Measurements from ENCODE around the gene S100A3.
A peak's percentile ranks its signal among the peaks of the same experiment; 100 is the strongest.

S100A3 gene

DNA sequence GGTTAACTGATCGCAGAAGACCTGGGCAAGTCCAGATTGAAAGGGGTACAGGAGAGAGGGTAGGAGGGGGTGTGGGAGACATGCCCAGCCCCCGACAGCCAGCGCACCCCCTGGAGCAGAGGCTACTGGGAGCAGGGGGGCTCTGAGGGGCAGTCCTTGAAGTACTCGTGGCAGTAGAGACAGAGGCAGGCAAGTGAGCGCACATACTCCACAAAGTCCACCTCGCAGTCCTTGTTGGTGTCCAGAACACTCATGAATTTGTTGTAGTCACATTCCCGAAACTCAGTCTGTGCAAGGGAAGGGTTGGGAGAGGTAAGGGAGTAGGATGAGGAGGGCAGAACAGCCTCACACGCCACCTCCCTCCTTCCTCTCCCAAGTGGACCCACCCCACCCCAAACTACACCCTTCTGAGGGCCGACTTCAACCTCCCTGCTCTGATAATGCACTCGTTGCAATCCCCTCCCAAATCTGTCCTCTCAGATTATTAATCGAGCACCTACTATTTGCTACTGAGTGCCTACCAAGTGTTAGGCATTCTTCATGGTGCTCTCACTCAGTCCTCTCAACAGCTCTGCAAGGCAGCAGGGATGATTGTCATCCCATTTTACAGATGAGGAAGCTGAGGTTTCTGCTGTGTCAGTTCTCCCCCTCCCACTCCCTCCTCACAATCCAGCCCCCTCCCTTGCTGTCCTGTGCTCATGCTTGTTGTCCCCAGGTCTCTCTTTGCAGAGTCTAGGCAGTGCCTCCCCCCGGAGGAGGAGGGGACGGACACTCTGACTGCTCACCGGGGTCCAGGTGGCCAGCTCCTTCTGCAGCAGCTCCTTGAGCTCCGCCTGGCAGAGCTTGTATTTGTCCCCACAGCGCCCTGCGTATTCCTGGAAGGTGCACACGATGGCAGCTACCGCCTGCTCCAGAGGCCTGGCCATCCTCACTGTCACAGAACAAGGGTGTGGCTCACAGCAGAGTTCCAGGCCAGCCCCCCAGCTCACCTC is 1.2 kb downstream of the S100A3 start:
- no peak for DNase-seq

GRCh38 chr1:153546796-153547559 is 2.1 kb downstream of the S100A3 start:
- DNase-seq: no peak

DNA sequence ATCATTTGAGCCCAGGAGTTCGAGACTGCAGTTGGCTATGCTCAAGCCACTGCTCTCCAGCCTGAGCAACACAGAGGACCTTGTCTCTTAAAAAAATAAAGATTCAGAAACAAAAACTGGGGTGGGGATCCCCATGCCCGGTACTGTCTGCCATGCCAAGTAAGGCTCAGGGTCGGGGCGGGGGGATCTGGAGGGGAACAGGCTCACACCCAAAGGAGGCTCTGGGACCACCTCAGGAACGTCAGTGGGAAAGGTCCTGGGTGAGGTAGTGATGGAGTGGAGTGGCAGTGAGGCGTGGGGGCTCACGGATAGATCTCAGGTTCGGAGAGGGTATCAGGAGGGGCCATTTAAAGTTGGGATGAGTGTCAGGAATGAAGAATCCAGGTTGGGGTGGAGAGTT is 2.7 kb downstream of the S100A3 start:
- no peak for DNase-seq

- peak; percentile 93 for DNase-seq
These were observed 3.7 kb downstream of the S100A3 start, which contains the start of gene S100A4 for GRCh38 chr1:153545067-153546055. Gene S100A4 (minus strand): TSS chr1:153545806. CDS start chr1:153544794, 1,012 bp downstream.

DNA sequence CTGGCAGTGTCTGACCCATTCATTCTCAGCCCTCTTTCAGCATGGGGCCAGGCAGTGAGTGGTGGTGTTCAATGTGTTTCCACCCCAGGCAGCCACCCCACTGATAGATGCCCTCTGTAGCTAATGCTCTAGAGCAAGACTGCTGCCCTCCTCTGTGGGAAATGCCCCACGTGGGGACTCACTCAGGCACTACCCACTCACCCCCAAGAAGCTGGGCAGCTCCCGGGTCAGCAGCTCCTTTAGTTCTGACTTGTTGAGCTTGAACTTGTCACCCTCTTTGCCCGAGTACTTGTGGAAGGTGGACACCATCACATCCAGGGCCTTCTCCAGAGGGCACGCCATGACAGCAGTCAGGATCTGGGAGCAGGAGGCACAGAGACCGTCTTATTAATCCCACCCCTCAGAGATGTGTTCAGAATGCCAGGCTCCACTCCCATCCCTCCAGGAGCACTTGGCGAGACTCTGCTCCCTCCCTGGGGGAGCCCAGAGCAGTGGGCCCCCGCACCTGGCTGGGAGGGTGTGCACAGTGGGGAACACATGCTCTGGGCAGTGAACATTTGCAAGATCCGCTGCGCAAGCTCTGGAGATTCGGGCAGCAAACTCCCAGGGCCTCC is 4.5 kb downstream of the S100A3 start:
- no peak for DNase-seq

DNA sequence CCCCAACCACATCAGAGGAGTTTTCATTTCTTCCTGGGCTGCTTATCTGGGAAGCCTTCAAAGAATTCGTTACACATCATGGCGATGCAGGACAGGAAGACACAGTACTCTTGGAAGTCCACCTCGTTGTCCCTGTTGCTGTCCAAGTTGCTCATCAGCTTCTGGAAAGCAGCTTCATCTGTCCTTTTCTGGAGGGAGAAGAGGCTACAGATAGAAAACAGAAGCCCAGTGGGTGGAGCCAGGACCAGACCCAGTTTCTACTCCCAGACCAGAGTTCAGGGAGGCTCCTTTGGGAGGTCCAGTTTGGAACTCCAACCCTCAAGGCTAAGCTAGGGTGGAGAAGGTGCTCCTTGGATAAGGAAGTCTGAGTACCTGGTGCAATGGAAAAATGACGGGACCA is 5.3 kb downstream of the S100A3 start:
- no peak for DNase-seq

DNA sequence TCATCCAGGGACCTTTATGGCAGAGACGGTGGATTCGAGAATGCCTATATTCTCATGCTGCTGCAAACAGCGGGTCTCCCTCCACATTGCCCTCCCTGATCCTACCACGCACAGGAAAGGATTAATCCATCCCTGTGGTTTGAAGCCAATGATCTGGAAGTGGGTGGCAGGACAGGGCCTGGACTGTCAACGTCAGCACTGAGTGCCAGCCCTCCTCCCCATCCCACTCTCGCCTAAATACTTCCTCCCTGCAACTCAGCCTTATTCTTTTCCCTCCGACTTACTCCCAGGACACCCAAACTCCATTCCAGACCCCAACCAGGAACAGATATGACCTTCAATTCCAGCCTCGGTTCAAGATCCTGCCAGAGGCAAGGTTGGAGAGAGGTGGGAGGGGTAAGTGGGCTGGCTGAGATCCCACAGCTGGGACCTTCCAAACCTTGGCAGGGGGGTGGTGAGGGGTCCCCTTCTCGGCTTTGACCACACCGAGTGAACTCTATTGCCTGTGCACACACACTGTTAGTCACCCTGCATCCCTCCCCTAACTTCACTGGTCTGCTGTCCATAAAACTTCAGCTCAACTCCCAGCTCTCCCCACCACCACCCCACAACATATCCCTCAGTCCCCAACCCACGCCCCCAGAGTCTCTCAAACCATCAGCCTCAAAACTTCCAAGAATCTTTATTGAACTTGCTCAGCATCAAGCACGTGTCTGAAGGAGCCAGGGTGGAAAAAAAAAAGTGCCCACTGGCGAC is 5.9 kb downstream of the S100A3 start:
- no peak for DNase-seq

- no peak for DNase-seq
These were observed 7.1 kb downstream of the S100A3 start for GRCh38 chr1:153541641-153542590.

GRCh38 chr1:153540394-153541361 is 8.4 kb downstream of the S100A3 start, which contains the start of gene S100A5:
Gene S100A5 (minus strand): TSS chr1:153540934. CDS start chr1:153540191, 743 bp downstream.
- peak; percentile 78 for DNase-seq

DNA sequence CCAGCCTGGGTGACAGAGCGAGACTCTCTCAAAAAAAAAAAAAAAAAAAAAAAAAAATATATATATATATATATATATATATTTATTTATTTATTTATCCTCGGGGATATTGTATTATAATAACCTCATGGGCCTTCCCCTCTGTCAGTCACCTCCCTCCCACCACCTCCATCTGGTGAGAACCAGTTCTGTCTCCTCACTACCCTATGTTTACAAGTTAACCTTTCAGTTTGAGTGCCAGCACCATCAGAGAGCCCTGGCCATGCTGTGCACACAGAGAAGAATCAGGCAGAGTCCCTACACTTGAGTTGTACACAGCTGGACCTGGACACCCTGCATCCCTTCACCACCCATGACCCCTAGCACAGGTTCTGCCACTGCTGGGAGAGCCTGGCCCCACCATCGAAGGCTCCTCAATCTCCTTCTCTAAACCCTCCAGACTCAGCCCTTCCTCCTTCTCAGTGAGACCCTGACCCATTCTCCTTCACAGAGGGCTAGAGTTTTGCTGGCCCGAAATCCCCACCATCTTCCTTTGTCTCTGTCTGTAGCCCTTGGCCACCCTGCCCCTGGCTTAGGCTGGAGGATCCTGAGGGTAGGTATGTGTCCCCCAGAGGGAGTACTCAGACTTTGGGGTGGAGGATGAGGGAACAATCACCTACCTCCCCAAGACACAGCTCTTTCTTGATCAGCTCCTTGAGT is 9.5 kb downstream of the S100A3 start:
- no peak for DNase-seq

GRCh38 chr1:153538315-153538821 is 10.7 kb downstream of the S100A3 start:
- DNase-seq: peak; percentile 70

- DNase-seq: no peak
These were observed 11.7 kb downstream of the S100A3 start for GRCh38 chr1:153537376-153537730.

DNA sequence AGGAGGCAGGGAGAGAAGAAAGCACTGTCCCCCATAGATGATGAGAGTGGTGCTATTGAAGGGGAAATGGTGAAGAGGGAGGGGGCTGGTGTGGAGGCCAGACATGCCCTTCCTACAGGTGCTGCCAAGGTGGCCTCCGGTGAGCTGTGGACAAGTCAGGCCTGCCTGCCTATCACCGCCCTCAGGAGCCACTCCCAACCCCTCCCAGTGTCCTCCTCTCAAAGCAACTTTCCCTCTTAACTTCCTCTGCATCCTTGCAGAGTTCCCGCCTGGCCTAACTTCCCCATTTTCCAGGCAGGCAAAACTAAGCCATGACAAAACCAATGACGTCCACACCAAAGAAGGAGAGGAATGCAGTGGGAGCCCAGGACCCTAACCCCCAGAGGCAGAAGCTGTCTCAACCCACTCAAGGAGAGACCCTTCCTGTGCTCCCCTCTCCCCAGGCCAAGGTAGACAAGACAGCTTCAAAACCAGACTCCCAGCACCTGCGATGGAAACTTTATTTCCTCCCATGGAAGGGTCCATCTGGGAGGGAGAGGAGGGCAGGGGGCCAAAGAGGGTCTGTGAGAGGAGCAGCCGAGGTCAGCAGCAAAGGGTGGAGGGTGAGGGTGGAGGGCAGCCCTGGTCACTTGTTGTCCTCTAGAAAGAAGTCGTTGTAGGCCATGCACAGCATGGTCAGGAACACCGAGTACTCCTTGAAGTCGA is 12.2 kb downstream of the S100A3 start:
- peak; percentile 32 for DNase-seq

GRCh38 chr1:153536012-153536670 is 12.9 kb downstream of the S100A3 start:
- DNase-seq: peak; percentile 97

GRCh38 chr1:153535242-153536011 is 13.6 kb downstream of the S100A3 start, which contains the start of gene S100A6:
Gene S100A6 (minus strand): TSS chr1:153535991. CDS start chr1:153535339, 652 bp downstream.
- peak; percentile 52 for DNase-seq

GRCh38 chr1:153534925-153535241 is 14.2 kb downstream of the S100A3 start:
- no peak for DNase-seq
